NAMALWA (cell line): ENCODE data around the gene TRPM3.
"Not testable (repeated sequence)": the region's sequence is repeated elsewhere in the genome, so short reads cannot be mapped to it uniquely, and the experiment has no call there.

Experiments
- DNase-seq: peaks from one replicate; pipeline ENCODE4 v3.0.0-alpha.2; 2015; ENCODE audit warnings: low spot score

The TRPM3 gene

GRCh38 chr9:70654144-70654543 lies 467.3 kb downstream of the TRPM3 start:
- no peak for DNase-seq

DNA sequence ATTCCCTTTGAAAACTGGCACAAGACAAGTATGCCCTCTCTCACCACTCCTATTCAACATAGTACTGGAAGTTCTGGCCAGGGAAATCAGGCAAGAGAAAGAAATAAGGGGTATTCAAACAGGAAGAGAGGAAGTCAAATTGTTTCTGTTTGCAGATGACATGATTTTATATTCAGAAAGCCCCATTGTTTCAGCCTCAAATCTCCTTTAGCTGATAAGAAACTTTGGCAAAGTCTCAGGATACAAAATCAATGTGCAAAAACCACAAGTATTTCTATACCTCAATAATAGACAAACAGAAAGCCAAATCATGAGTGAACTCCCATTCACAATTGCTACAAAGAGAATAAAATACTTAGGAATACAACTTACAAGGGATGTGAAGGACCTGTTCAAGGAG lies 476.8 kb downstream of the TRPM3 start:
- not testable (repeated sequence) for DNase-seq

GRCh38 chr9:70642341-70642740 lies 479.1 kb downstream of the TRPM3 start:
- DNase-seq: no peak

DNA sequence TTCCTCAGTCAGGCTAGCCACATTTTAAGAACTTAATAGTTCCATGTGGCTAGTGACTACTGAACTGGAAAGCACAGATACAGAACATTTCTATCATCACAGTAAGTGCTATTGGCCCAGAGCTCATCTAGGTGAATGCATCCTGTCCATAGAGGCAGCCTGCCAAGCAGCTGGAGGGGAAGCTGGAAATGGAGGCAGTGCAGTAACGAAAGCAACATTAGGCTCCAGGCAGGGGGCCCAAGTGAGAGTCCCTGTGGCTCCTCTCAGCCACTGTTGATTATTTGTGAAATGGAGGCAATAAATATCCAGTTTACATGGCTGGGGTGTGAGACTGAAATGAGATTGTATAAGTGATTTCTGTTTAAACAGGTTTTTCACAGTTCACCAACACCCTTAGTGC lies 479.8 kb downstream of the TRPM3 start:
- no peak for DNase-seq

GRCh38 chr9:70641031-70641430 lies 480.4 kb downstream of the TRPM3 start:
- DNase-seq: no peak

- DNase-seq: peak; percentile 61
These were observed 481.3 kb downstream of the TRPM3 start for GRCh38 chr9:70639853-70640814.

GRCh38 chr9:70635790-70636189 lies 485.6 kb downstream of the TRPM3 start:
- no peak for DNase-seq

- no peak for DNase-seq
These were observed 486.7 kb downstream of the TRPM3 start for GRCh38 chr9:70634696-70635095.

- DNase-seq: no peak
These were observed 490.4 kb downstream of the TRPM3 start for GRCh38 chr9:70630971-70631370.

- not testable (repeated sequence) for DNase-seq
These were observed 492.2 kb downstream of the TRPM3 start for GRCh38 chr9:70629080-70629685.

GRCh38 chr9:70625078-70625477 lies 496.3 kb downstream of the TRPM3 start:
- no peak for DNase-seq

DNA sequence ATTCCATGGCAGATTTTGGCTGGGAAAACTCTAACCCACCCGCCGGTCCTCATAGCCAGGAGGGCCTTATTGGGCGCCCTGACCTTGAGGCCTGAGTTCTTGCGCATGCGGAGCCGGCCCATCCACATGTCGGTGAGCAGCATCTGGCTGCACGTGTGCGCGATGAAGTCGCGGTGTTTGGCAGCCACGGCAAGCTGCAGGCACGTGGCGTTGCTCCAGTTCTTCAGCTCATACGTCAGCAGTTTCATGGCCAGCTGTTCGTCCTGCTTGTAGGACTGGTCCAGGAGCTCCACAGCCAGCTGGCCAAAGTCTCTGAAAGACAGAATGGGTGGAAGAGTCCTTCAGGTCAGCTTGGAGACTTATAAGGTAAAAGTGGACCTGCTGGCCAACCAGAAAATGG lies 502.6 kb downstream of the TRPM3 start:
- no peak for DNase-seq

- DNase-seq: no peak
These were observed 504.2 kb downstream of the TRPM3 start for GRCh38 chr9:70617033-70617828.

DNA sequence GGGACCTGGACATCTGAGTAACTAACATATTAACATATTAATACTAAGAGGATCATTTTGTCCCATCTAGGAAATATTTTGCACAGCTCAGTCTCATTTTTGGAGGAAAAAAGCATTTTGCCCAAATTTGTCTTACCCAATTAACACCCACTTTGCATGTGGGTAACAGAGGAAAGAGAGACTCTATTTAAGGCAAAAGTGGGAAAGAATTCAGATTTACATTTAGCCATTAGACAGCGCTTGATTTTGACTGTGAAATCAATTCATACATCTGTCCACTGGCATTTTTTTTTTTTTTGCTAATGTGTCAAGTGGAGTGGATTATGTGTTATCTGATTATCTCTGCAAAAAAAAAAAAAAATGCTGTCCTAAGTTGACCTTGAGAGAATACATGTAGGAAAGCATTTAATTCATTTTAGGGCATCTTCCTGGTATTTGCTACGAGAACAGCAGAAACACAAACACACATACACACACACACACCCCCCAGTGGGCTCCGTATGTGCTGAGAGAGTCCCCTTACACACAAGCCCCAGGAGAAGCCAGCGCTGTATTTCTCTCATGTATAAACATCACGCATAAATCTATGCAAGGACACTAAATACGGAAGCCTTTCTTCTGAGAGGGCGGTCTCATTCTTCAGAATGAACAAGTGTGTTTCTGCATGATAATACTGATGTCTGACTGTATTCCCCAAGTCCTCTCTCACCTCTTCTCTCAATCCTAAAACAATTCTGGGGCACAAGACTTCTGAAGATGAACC lies 505.0 kb downstream of the TRPM3 start:
- DNase-seq: no peak

DNA sequence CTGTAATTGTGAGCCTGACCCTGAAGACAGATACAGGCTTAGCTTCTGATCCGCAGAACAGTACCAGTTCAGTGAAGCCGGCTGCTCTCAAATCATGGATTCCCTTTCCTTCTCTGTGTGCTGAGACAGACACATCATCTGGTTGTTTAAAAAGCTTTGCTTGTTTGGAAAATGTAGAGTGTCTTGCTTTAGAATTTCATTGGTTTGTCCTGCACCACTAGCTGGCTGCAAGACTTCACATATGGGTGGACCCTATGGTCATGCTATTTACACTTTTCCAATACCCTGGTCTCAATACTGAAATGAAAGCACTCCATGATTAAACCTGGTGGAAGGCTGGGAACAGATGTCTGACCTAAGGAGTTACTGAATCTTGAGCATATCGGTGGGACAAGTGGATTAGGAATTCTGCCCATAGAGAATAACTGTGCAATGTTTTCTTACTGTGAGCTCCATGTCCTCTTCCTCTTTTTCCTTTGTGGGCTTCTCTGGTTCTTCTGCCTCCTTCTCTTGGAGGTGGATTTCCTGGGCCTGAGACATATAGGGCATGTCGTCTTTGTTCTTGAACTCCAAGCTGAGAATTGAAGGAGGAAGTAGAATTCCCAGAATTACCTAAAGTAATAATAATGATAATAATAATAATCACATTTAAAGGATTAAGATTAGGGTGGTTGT lies 505.8 kb downstream of the TRPM3 start:
- no peak for DNase-seq

DNA sequence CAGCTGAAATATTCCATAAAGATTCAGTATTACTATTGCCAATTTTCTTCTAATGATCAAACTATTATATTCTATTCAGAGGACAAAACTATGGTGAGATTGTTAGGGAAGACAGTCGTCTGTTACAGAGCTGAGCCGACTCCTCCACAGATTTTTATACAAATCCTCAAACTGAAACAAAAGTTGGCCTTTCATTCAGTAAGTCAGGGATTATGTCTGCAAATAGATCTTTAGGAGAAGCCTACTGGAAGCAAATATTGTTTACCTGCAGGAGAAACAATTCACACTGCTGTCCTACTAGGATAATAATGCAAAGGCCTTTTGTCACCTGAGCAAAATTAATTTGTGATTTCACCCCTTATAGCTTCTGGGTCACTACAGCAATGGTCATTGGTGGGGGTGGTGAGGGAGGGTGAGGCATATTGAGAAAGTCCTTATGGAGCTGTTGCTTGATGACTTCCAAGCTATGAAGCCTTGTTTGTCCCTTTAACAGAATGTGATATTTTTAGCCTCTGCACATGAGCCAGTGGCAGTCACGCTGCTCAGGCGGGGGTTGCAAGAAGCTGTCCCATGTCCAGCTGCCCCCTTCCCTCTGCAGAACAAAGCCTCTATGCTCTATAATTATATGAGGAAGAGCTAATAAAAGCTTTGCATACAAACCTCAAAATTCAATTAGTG lies 506.5 kb downstream of the TRPM3 start:
- DNase-seq: no peak

DNA sequence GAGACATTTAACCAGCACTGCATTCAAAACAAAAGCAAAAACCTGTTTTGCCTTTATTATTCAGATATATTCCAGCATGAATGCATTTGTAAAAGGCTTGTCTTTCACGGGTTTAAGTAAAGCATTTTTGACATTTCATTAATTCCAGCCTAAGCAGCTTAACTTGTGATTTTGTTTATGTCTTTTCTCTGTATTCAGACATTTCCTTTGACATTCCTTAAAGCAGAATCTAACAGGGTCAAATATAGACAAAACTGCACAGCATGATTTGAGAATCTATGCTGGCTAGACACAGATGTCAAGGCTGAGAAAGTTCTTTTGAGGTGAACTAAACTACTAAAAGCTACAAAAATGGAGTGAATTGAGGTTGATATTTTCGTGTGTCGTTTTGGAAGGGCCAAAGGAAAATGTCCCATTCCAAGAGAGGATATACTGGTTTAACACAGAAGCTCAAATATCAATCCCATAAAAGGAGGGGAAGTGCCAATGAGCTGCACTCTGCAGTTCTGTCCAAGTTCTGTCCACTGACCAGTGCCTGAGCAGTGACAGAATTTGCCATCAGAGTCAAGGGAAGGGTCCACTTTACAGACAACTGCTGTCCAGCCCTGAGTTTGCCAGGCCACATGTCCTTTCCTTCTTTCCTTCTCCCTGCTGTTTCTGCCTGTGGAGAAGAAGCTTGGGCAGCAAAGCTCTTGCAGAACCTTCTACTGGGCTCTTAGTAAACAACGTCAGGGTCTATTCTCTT lies 508.2 kb downstream of the TRPM3 start:
- DNase-seq: no peak

DNA sequence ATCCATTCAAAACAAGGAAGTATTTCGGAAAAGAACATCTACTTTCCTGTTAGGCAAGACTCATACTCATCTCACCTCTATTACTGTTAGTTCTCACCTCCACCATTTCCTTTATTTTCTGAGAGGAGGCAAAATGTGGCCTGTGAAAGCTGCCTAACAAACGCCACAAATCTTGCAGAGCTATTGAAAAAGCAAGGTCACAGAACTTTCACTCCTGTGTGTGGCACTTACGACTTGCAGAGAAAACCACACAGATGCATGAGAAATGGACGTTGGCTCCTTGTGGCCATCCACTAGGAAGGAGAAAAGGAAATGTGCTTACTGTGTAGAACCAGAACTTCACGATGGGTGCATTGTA lies 511.2 kb downstream of the TRPM3 start:
- no peak for DNase-seq

GRCh38 chr9:70609542-70610286 lies 511.7 kb downstream of the TRPM3 start:
- DNase-seq: no peak
